SW480 (cell line): ENCODE results near the gene CSNK2B.
"Not testable (repeated sequence)": the region's sequence is repeated elsewhere in the genome, so short reads cannot be mapped to it uniquely, and the experiment has no call there.

Source experiments
- DNase-seq: peaks from one replicate; pipeline ENCODE4 v3.0.0-alpha.2; 2016; ENCODE audit warnings: low spot score

Gene CSNK2B

GRCh38 chr6:31687860-31688693 lies 22.2 kb downstream of the CSNK2B start:
- DNase-seq = no peak

DNA sequence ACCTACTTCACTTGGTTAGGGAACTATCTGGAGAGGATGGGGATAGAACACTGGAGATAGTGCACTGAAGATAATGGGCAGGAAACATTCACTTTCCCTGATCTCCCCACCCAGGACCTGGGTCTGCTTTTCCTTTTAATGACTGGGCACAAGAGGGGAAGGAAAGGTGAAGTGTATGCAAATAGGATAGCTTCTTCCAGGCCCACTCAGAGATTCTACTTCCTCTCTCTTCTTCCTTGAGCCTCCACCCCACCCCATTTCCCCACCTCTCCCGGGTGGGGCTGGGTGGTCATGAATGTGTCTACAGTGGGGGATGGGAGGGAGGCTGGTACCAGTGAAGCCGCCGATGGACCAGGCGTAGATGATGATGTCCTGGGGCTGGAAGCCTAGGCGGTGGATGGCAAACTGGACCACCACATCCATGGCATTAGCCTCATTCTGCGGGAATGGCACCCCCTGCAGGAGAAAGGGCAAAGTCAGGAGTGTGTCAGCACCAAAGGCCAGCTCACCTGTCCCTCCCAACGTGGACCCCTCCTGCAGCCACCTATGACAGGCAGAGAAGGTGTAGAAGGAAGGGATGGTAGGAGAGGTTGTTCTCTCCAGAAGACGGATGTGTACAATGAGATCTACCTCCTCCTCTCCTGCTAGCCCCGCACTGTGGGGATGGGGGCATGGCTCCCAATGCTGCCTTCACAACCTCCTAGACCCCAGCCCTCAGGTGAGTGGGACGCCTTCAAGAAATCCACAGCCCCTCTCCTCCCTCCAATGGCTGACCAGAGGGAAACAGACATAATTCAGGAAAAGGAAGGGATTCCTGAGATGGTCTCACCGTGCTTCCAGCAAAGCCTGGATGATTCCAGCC lies 23.6 kb downstream of the CSNK2B start:
- DNase-seq = no peak

GRCh38 chr6:31690231-31691077 lies 24.6 kb downstream of the CSNK2B start:
- DNase-seq = no peak

- DNase-seq = no peak
Measured at GRCh38 chr6:31691078-31691463, 25.2 kb downstream of the CSNK2B start.

DNA sequence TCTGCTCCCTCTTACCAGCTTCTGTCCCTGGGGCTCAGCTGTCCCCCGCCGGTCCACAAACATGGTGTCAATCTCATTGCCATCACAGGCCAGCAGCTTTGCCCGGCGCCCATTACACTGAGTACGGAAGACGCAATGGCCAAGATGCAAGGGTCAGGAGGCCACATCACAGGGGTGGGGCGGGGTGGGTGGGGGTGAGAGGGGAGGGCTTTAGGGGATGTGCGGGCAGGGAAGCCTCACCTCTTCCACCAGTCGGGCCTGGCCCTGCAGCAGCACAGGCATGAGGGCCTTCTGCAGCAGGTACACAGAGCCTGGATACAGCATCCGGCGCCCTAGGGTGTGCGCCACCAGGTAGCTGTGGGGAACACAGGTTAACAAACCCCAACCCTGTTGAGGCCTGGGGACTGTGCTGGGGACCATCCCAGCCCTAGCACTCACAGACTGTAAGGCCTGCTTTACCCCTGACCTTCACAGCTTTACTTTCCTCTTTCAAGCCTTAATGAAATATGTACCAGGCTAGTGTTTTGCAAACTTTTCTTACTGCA lies 25.8 kb downstream of the CSNK2B start:
- no peak for DNase-seq

DNA sequence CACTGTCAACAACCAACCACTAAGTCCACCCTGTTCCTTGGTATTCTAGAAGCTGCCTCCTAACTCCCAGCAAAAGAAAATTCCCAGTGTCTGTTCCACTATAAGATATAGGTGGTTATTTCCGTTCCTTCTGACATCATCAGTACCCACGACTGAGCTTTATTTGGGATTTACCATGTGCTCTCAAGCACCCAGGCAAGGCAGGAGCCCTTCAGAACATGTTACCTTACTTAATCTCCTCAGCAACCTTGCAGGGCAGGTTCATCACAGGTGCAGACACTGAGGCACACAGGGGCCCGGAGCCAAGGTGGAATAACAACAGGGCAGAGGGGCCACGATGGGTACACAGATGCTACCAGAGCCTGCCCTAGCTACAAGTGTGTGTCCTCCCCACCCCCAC lies 26.5 kb downstream of the CSNK2B start:
- DNase-seq = no peak

- no peak for DNase-seq
Measured at GRCh38 chr6:31692886-31693285, 27.0 kb downstream of the CSNK2B start.

GRCh38 chr6:31693535-31693934 lies 27.7 kb downstream of the CSNK2B start:
- DNase-seq = no peak

DNA sequence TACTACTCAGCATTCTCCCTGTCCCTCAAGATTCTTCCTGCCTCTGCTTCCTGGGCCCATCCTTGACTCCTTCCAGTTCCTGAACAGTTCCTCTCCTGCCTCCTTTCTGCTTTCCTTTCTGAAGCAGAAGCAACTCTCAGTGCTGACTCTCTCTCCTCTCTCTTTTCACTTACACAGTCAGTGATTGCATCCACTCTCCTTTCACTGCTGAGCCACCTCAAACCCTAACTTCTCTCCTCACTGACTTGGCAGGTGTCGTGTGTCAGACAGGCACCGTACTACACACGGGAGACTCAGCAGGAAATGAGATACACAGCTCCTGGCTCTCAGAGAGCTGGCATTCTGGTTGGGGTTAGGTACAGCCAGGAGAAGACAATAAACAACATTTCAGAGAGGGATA lies 31.7 kb downstream of the CSNK2B start:
- no peak for DNase-seq

GRCh38 chr6:31700740-31701401 lies 35.0 kb downstream of the CSNK2B start:
- no peak for DNase-seq

GRCh38 chr6:31701666-31702404 lies 36.0 kb downstream of the CSNK2B start:
- DNase-seq = no peak

DNA sequence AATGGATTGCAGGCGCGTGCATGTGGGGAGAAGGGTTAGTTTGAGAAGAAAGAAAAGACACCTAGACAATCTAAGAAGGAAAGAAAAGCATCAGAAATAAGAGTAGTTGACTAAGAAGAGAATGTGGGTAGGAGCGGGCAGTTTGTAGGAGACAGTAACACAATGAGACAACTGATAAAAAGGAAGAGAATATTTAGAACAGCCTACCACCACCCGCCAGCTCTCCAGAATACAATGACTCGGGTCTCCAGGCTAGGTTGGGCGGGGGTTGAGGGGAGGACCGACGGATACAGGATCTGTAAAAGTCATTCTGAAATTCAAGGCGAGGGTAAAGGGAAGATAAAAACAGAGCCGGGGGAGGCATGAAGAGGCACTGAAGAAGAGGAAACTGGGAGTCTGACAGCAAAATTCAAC lies 36.5 kb downstream of the CSNK2B start:
- DNase-seq = no peak

DNA sequence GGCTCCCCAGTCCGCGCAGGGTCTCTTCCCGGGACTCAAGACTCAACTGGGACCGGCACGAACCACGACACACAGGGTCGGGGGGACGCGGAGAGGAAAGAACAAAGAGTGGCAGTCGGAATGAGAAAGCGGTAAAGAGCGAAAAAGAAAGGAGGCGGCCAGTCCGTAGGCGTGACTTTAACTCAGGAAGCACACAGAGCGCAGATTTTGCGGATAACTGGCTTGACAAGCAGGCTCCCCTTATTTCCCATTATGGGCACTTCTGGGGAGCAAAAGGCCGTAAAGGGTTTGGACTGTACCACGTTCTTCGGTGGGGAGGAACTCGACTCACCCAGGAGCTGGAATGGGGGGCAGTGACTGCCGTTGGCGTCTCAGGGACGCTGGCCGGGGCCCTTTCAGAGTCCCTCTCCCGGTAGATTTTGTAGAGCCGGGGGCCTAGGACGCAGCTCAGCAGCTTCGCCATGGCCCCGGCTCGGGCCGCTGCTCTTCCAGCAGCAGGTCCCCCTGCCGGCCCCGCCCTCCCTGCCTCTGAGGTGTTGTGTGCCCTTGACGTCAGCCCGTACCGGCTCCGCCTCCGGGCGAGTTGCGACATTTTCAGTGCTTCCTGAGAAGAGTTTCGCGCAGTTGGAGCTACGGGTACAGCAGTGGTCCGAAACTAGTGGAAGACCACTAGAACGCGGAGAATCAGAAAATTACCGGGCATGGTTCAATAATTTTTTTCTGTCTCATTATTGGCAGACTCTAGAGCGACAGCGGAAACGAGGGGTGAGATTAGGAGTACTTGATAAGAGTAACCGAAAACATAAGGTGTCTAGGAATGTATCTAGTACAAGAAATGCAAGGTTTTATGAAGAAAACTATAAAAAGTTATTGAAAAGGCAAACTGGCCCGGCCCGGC lies 37.2 kb downstream of the CSNK2B start, which contains the start of gene ABHD16A:
ABHD16A (minus strand) TSS at position 506 of the 898 bp plus-strand sequence; CDS start at position 463, 43 bp downstream.
- peak; percentile 92 for DNase-seq

GRCh38 chr6:31705931-31706330 lies 40.1 kb downstream of the CSNK2B start:
- no peak for DNase-seq

GRCh38 chr6:31706599-31706998 lies 40.7 kb downstream of the CSNK2B start, which contains the start of gene LY6G6F:
TSS of gene LY6G6F (plus strand) at chr6:31706866. CDS start at chr6:31706907, 41 bp downstream.
- DNase-seq = no peak

DNA sequence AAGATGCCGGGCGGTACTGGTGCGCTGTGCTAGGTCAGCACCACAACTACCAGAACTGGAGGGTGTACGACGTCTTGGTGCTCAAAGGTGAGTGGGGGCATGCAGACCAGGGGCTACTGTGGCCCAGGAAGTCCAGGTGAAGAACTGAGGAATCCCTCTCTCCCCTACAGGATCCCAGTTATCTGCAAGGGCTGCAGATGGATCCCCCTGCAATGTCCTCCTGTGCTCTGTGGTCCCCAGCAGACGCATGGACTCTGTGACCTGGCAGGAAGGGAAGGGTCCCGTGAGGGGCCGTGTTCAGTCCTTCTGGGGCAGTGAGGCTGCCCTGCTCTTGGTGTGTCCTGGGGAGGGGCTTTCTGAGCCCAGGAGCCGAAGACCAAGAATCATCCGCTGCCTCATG lies 41.8 kb downstream of the CSNK2B start:
- DNase-seq = no peak

DNA sequence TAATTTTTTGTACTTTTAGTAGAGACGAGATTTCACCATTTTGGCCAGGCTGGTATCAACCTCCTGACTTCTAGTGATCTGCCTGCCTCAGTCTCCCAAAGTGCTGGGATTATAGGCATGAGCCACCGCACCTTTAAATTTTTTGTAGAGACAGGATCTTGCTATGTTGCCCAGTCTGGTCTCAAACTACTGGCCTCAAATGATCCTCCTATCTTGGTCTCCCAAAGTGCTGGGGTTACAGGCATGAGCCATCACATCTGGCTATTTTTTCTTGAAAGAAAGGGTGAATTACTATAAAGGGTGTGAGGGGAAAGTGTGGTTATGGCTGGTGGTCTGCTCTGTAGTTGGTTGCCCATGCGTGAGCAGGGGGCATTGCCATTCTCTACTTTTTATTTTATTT lies 42.3 kb downstream of the CSNK2B start:
- DNase-seq = no peak

DNA sequence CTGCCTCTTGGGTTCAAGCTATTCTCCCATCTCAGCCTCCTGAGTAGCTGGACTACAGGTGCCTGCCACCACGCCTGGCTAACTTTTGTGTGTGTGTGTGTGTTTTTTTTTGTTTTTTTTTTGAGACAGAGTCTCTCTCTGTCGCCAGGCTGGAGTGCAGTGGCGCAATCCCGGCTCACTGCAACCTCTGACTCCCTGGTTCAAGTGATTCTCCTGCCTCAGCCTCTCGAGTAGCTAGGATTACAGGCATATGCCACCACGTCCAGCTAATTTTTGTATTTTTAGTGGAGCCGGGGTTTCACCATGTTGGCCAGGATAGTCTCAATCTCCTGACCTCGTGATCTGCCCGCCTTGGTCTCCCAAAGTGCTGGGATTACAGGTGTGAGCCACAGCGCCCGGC lies 43.3 kb downstream of the CSNK2B start:
- DNase-seq = not testable (repeated sequence)

DNA sequence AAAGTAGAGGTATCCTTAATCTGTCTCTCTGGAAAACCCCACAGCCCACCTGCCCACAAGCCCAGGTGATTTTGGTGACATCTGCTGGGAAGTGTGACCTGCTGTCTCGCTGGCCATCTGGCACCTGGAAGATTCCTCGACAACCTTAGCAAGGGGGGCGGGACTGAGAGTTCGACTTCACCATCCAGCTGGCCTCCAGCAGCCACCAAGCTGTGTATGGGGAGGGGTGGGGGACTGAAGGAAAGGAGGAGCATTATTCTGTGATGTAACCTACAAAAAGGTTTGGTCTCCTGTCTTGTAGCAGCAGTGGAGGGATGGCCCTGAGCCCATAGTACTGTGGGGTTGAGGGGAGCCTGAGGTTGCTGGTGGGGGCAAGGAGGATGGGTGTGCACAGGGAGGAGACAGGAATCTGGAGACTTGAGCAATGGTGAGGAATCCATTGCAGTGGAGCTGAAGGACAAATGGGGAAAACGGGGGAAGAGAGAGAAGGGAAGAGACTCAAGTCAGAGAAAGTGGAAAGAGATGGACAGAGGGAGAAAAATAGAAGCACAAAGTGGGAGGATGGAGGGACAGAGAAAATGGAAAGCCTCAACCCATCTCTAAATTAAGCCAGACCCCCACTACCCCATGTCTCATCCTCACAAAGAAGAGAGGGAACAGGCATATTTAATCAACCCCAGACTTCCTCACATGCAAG lies 44.8 kb downstream of the CSNK2B start:
- no peak for DNase-seq
